ENCODE results near the gene MCM10.

GRCh38 chr10:13239923-13240322 is 78.6 kb downstream of the MCM10 start:
- TF ChIP-seq POLR2A (IDR thresholded peaks at IDR 0.05) (no peak), CTCF (IDR thresholded peaks at IDR 0.05) (no peak)
